Smooth muscle cell of the brain vasculature (primary cell): ENCODE results near the gene NARF.

Experiments used
- DNase-seq: peaks from one replicate; pipeline ENCODE4 v3.0.0-alpha.2; 2012; ENCODE audit warnings: low read depth, low spot score

The NARF gene

DNA sequence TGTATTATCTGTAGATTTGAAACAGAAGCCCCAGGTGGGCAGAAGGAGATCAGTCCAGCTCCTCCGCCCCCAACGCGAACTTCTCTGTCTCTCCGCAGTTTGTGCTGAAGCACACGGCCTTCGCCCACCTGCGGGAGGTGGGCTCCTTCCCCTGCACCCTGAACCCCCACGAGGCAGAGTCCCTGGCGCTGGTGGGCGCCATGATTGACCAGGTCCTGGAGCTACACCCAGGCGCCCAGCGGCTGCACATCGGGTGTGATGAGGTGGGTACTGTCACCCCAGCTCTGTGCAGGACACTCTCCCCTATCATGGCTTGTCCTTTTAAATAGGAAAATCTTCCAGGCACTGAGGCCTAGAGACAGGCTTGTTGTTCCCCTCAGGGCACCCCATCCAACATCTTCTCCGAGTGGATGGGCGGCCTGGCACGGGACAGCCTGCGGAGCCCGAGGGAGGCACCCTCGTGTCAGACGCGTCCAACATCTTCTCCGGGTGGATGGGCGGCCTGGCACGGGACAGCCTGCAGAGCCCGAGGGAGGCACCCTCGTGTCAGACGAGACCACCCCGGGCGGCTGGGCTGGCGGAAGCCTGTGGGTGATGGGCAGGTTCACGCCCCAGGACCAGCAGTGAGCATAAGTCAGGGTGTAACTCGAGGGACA lies 24.9 kb upstream of the NARF start:
- no peak for DNase-seq

DNA sequence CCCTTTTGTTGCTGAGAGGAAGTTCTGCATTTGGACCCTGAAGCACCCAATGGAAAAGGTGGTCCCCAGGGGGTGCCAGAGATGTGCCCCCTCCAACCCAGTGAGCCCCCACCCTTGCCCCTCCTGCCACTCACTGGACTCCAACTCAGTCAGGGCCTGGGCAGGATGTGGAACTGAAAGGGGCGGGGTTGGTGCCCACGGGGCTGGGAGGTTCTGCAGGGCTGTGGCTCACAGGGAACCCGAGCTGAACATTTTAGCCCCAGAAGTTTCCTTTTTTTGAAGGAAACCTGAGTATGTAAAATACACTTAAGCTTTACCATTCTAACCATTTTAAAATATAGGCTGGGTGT lies 24.4 kb upstream of the NARF start:
- DNase-seq, result no peak

DNA sequence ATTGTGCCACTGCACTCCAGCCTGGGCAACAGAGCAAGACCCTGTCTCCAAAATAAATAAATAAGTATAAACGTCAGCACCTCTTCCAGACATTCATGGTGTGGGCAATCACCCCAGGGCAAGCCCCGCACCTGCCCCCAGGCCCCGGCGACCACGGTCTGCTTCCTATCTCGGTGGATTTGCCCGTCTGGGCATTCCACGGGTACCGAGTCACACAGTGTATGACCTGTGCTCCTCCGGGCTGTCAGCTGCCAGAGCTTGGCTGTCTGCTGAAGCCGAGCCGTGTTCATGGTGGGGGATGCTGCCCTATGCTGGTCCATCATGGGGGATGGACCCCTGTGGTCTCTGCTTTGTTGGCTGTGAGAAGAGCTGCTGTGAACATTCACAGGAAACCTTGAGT lies 23.4 kb upstream of the NARF start:
- no peak for DNase-seq

DNA sequence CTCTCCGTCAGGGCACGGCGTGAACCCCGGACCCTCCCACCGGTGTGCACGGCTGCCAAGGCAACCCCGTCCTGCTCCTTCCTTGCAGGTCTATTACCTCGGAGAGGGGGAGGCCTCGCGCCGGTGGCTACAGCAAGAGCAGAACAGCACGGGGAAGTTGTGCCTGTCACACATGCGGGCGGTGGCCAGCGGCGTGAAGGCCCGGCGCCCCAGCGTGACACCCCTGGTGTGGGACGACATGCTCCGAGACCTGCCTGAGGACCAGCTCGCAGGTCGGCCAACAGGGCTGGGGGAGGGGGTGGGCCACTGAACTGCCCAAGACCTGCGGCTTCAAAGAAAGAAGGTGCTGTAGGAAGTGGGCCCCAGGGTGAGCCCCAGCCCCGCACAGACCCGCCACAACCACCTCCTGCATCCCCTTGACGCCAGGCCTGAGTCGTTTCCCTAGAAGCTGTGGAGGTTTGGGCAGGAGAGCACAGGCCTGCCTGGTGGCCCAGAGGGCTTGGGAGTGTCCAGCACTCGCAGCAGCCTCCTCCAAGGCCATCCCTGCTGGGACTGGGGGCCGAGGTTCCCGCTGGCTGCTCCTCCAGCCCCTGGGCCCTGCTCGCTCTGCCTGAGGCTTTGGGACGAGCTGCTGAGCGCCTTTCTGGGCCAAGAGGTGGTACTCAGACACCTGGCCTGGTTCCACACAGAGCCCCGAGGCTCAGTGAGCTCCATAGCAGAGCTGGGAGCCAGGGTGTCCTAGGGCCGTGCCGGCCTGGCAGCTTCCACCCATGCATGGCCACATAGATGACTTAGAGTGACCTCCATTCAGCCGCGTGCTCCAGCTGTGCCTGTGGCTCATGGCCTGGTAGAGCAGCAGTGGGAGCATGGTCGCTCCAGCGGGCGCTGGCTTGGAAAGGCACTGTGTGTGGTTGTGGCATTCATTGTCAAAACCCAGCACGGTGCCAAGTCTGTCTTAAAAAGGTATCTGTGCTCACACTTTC lies 22.6 kb upstream of the NARF start:
- DNase-seq, result no peak

DNA sequence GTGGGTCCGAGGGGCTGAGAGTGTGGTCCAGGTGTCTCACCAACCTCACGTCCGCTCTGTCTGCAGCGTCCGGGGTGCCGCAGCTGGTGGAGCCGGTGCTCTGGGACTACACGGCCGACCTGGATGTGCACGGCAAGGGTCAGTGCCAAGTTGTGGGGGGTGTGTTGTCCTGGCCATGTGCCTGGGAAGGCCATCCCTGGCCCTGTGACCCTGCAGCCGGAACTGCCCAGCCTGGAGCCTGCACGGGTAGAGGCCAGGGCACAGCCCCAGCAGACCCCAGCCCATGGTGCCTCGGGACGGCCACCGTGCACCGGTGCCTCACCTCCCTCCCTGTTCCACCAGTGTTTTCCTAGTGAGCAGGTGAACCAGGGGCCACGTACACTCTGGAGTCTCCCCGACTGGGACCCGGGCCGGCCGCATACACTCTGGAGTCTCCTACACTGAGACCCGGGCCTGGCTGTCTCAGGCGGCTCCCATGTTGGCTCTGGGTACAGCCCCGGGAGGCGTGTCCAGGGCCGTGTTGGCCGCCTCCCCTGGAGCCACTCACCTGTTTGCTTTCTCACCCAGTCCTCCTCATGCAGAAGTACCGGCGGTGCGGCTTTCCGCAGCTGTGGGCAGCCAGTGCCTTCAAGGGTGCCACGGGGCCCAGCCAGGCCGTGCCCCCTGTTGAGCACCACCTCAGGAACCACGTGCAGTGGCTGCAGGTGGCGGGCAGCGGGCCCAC lies 21.8 kb upstream of the NARF start:
- DNase-seq, result no peak

DNA sequence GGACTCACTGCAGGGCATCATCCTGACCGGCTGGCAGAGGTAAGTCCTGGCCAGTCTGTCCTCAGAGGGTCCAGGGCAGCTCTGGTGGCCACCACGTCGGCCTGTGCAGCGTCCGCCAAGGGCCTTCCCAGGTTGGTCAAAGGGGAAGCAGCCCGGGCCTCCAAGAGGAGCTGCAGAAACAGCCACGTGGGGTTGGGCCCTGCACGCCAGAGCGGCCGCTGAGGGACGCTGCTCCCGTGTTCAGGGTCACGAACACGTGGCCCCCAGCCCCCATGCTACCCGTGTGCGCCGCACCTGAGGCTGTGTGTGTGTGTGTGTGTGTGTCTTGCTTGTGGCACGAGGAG lies 21.2 kb upstream of the NARF start:
- DNase-seq, result no peak

DNA sequence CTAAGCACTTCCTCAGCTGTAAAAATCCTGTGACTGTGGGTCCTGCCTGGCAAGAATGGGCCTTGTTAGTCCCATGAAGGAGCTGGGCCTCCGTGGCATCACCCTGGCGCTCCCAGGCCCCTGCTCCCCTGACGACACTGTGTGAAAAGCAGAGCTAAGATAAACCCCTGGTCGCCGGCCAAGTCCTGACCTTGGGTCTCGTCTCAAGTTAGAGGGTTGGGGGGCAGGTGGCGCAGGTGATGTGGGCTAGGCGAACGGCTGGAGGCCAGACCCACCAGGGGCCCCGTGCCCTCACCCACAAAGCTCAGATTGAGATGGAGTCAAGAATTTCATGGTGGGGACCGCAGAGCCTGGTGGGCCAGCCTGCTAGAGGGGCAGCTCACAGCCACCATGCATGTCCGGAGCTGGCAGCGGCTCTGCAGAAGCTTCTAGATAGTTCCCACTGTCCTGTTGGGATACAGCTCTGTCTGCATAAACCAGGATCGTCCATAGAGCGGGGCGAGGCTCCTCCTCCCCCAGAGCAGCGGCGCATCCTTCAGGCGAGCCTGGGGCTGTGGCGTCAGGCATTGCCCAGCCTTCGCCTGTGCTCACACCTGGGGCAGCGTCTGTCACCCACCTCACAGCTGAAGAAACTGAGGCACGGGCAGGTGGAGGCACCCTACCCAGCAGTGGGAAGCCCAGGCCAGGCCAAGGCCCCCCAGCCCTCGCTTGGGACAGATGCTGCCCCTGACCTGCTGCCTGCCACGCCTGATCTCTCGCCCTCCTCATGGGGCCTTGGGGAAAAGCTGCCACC lies 19.9 kb upstream of the NARF start:
- no peak for DNase-seq

DNA sequence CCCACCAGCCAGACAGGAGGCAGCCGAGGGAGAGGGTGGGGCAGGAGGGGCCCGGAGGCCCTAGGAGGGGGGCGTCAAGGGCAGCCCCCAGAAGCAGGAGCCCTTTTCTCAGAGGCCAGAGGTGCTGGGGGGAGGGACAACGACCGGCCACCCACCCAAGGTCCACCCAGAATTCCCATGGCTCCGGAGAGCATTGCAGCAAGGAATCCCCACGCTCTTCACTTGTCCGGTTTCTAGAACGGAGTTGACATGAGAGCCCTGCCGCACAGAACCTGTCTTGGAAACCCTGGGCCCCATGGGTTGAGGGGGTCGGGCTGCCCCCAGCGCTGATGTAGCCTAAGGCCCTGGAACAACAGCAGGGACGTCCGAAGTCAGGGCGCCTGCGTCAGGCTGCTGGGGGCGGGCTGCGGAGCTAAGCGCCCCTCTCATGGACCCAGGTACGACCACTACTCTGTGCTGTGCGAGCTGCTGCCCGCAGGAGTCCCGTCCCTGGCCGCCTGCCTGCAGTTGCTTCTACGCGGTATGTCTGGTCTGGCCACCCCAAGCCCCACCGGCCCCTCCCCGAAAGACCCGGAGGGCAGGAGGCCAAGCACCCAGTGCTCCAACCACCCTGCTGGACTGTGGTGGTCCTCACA lies 19.2 kb upstream of the NARF start:
- DNase-seq, result no peak

DNA sequence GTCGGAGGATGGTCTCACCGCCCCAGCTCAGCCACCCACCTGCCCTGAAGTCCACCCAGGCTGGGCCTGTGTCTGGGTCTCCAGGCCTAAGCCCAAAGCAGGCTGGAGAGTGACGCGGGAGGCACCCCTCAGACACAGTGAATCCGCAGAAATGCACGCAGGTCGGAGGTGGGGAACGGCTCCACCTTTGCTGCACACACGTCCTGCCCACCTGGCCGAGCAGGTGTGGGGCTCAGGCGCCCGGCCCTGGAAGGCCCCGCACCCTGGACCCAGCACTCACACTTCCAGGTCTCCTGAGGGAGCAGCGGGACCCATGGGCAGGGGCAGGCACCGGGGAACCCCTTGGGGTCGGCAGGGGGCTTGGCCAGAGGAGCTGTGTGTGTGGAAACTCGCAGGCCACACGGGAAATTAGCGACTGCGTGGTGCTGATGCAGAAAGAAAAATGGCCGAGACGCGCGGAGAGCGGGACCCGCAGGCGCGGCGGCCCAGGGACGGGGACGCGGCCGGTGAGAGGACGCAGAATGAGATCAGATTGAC lies 18.6 kb upstream of the NARF start:
- no peak for DNase-seq

DNA sequence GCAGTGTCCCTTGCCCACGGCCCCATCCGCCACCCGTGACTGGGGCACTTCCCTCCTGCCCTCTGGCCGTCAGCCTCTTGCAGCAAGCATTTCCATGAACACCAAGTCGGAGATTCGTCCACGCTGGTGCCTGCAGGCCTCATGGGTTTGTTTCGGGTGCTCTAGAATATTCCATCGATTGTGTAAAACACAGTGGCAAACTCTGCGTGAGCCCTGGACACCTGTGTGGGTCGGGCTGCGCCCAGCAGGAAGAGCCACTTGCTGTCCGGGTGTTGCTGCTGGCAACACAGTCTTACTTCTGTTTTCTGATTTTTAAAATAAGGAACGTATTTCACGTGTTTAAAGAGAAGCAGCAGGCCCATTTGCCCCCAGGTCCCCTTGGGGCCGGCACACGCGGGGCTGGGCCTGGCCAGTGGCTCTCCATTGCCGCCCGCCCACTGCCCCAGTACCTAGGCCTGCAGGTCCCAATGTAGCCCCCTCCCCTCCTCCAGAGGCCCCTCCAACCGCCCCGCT lies 18.0 kb upstream of the NARF start:
- no peak for DNase-seq

DNA sequence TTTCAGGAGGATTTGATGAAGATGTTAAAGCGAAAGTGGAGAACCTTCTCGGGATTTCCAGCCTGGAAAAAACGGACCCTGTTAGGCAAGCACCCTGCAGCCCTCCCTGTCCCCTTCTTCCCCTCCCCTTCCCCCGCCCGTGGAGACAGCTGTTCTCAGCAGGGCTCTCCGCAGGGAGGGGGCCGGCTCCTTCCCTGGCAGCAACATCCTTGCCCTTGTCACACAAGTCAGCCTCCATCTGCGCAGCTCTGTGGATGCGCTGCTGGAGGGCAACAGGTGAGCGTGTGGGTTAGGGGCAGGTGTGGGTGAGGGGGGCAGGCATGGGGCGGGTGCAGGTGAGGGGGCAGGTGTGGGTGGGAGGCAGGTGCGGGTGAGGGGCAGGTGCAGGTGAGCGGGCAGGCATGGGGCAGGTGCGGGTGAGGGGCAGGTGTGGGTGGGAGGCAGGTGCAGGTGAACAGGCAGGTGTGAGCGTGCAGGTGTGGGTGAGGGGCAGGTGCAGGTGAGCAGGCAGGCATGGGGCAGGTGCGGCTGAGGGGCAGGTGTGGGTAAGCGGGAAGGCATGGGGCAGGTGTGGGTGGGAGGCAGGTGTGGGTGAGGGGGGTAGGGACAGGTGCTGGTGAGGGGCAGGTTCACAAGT lies 17.4 kb upstream of the NARF start:
- DNase-seq, result no peak

DNA sequence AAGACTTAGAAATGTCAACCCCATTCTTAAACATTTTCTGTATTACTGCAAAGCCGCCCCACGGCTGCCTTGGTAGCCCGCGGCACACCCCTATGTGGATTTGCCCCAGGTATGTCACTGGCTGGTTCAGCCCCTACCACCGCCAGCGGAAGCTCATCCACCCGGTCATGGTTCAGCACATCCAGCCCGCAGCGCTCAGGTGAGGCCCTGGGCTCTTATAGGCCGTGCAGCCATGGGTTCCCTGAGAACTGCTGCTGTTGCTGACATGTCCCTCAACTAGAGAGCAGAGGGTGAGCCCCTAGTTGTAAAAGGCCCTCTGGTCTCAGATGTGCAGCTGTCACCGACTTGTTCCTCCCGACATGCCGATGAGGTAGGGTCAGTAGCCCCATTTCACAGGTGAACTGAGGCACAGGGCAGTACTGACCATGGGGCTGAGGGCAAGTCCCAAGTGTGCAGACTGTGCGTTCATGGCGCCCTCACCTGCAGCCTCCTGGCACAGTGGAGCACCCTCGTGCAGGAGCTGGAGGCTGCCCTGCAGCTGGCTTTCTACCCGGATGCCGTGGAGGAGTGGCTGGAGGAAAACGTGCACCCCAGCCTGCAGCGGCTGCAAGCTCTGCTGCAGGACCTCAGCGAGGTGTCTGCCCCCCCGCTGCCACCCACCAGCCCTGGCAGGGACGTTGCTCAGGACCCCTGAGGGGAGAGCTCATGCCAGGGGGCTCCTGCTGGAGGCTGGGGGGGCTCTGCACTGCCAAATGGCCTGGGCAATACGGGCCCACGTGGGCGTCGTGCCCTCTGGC lies 16.7 kb upstream of the NARF start:
- DNase-seq, result no peak

DNA sequence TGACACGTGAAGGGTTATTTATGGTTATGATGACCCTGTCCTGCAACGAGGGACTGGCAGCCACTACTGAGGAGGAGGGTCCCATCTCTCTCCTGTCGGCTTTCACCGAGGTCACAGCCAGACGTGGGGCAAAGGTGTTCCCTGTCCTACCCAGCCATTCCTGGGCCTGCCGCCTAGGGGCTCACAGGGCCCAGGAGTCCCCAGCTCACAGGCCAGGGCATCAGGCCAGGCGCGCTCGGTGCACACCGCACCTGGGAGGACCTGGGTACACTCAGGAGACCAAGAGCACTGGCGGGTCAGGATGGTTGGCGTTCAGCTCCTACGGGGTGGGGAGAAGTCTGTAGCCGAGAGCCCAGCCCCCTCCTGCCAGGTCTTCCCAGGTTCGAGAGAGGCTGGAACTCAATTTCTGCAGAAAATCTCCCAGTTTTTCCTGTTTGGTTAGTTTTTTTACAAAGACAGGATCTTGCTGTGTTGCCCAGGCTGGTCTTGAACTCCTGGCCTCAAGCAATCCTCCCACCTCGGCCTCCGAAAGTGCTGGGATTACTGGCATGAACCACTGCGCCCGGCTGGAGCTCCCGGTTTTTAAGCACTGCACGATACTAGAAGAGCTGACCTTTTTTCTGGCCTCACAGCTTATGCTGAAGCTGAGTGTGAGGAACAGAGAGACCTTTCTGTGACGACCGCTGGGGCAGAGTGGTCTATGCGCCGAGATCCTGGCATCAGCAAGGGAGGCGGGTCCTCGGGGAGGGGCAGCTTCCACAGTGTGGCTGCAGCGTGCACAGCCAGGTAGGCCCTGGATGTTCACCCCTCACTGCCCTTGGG lies 15.7 kb upstream of the NARF start:
- DNase-seq, result no peak

DNA sequence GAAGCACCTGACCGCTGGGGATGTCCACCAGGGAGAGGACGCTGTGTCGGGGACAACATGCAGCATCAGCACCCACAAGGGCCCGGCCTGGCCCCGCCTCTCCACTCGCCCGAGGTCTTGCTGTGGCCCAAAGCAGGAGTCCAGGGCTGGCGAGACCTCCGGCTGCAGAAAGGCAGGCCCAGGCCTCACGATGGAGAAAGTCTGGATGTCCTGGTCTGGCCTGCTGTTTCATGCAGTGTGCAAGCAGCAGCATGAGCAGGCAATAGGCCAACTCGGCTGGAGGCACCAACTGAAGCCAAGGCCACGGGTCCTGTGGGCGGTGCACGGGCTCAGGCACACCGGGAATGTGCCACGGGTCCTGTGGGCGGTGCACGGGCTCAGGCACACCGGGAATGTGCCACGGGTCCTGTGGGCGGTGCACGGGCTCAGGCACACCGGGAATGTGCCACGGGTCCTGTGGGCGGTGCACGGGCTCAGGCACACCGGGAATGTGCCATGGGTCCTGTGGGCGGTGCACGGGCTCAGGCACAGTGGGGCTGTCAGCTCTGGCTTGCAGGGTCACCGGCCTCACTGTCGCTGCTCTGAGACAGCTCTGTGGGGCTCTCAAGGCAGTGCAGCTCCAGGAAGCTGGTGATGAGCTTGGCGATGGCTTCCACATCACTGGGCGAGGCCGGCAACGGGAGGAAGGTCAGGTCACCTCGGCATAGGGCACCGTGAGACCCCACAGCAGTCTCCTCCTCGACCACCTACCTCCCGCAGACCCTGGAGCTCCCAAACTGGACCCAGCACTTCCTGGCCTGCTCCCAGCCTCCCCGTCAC lies 14.9 kb upstream of the NARF start:
- DNase-seq, result no peak

DNA sequence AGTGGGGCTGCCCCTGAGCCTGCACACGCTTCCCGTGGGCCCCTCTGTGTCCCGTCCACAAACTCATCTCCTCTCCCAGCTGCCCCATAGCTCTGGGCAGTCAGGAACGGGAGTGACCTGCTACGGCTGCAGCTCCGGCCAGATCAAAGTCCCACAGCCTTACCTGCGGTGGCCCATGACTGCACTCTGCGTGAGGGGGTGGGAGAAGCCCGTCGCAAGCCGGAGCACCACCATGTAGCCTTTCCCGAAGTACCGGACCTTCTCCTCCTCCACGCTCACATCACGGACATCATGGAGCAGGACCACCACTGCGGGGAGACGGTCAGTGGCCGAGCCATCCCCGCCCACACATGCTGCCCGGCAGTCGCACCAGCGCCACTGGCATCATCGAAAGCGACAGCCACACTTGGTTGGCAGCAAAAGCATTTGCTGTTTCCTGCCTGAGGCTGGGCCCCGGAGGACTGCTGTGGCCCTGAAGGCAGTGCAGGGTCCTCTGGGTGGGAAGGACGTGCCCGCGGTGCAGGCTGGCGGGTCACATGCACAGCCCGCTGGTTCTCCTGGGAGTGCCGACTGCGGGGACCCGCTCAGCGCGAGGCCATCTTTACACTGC lies 14.2 kb upstream of the NARF start:
- DNase-seq, result no peak

DNA sequence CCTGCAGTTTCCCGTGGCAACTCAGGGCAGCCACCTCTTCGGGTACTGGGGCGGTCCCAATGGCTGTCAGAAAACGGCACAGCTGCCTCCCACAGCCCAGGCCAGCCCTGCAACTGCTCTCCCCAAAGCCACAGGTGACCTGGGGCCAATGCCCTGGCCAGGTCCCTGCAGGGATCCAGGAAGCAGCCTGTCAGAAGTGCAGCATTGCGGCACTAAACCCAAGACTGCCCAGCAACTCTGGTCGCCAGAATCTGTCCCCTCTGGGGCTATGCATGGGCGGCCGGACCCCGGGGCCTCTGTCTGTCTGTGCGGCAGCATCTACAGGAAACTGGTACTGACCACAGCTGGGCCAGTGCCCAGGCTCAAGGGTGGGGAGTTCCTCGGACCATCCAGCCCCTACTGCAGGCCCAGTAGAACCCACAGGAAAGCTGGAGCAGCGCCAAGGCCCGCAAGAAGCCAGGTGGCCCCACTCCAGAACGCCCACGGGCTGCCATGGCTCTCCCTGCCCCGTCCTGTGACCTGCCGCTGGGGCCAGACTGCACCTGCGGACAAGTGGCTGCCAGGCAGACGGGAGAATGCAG lies 13.5 kb upstream of the NARF start:
- no peak for DNase-seq

DNA sequence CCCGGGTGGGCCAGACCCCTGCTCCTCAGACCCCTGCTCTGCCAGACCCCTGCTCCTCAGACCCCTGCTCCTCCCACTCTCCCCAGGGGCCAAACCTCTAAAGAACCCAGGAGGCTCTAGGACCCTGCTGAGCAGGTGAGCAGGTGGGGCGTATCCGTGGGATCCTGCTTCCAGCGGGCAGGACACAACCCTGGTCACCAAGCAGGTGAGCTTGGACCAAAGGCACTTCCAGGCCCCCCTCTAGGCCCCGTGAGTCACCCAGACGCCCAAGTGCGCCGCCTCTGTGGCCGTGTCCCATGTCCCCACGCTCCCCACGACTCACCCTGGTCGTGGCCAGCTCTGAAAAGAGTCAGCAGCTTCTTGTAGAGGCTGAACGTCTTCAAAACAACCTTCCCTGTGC lies 13.0 kb upstream of the NARF start:
- no peak for DNase-seq
